Measurements from ENCODE around the gene PRR7. TPM values are rescaled to one million over a fixed set of nuclear protein-coding genes. Genes with fewer than 3 reads are reported as not detected.

The PRR7 gene
- total and polyA plus RNA-seq, 2 of the 4 experiments (the other 2 are of a cell fraction) = 1.1 to 10.1 TPM

GRCh38 chr5:177491983-177492746, 45.6 kb downstream of the PRR7 start:
- Histone ChIP-seq H3K4me1 (ENCODE audit: control insufficient read depth, insufficient read depth, low read length) (peaks cover 25% of the 10 kb centered on the region), H3K4me3 (ENCODE audit: insufficient read depth, low read depth, low read length) (no peak overlapping the region), H4K5ac (ENCODE audit: low read depth, low read length) (no peak overlapping the region), H3K9me3 (ENCODE audit: control insufficient read depth, insufficient read depth, low read length) (no peaks in the 10 kb centered on the region), H2BK120ac (ENCODE audit: low read depth, low read length) (no peak overlapping the region), H3K9ac (ENCODE audit: low read depth, low read length) (no peak overlapping the region), H4K91ac (ENCODE audit: insufficient read depth, low read depth, low read length) (no peak overlapping the region), H2AK5ac (ENCODE audit: low read depth, low read length) (no peak overlapping the region), H4K8ac (ENCODE audit: low read depth in 2 of 2, low read length in 2 of 2) (no peak overlapping the region), H3K27ac (ENCODE audit: insufficient read depth, low read length) (no peak overlapping the region), H2AFZ (replicated peaks; ENCODE audit: low read length, poor library complexity) (no peak overlapping the region), H3K4me2 (ENCODE audit: low read depth, low read length) (no peak overlapping the region), H3K56ac (ENCODE audit: extremely low read depth, insufficient read depth, low read length) (no peak overlapping the region), H2AK9ac (replicated peaks; ENCODE audit: low read depth, low read length, poor library complexity) (peak overlapping the region; percentile 24), H3K18ac (ENCODE audit: low read depth, low read length) (no peak overlapping the region), H2BK15ac (ENCODE audit: low read depth, low read length) (no peak overlapping the region), H4K20me1 (ENCODE audit: insufficient read depth, low read length) (peaks cover 96% of the 10 kb centered on the region), H3K79me1 (ENCODE audit: low read depth in 1 of 2, low read length in 2 of 2) (peaks cover 34 to 80% of the 10 kb centered on the region in 2 experiments), H3K4ac (ENCODE audit: low read depth, low read length) (no peak overlapping the region), H3K36me3 (ENCODE audit: control insufficient read depth, insufficient read depth, low read length) (peaks cover 79% of the 10 kb centered on the region), H2BK20ac (ENCODE audit: low read depth, low read length) (no peak overlapping the region), H2BK5ac (ENCODE audit: low read depth, low read length, poor library complexity, severe bottlenecking) (no peak overlapping the region), H3K23ac (ENCODE audit: low read depth, low read length) (no peak overlapping the region), H3K9me1 (ENCODE audit: insufficient read depth, low read length) (peaks cover 8% of the 10 kb centered on the region), H3K27me3 (ENCODE audit: control insufficient read depth, insufficient read depth, low read length) (no peaks in the 10 kb centered on the region), H3K14ac (replicated peaks; ENCODE audit: low read depth, low read length) (no peak overlapping the region)
- intact Hi-C loops (cut with micrococcal nuclease) = no loop called here
- in situ Hi-C loops (cut with MboI; ENCODE audit: low sequenced_read_pairs) = no loop called here
- DNase-seq (no peak), ATAC-seq (ENCODE audit: low read depth) (no peak)
- 92% methylated on average over 44 of the region's 54 CpGs; no CpG with 5 or more reads in 1 of the 2 experiments for WGBS, 2 experiments (ENCODE audit: extremely low coverage in 2 of 2, insufficient read length in 1 of 2)
- TF ChIP-seq CHD1 (IDR thresholded peaks at IDR 0.05; ENCODE audit: low read depth, low read length) (no peak), SMC3 (IDR thresholded peaks at IDR 0.05; ENCODE audit: low read depth, low read length) (no peak), POLR2A (IDR thresholded peaks at IDR 0.05; ENCODE audit: low read depth, low read length) (no peak), USF2 (IDR thresholded peaks at IDR 0.05; ENCODE audit: low read depth, low read length) (no peak), MAFK (IDR thresholded peaks at IDR 0.05; ENCODE audit: low read depth, low read length) (no peak), FOS (IDR thresholded peaks at IDR 0.05; ENCODE audit: low read depth, low read length) (no peak), RAD21 (IDR thresholded peaks at IDR 0.05; ENCODE audit: low read length) (no peak), MXI1 (IDR thresholded peaks at IDR 0.05; ENCODE audit: borderline replicate concordance, low read depth, low read length) (no peak), RFX5 (IDR thresholded peaks at IDR 0.05; ENCODE audit: low read depth, low read length) (no peak)
- TF ChIP-seq, protein P1, sequence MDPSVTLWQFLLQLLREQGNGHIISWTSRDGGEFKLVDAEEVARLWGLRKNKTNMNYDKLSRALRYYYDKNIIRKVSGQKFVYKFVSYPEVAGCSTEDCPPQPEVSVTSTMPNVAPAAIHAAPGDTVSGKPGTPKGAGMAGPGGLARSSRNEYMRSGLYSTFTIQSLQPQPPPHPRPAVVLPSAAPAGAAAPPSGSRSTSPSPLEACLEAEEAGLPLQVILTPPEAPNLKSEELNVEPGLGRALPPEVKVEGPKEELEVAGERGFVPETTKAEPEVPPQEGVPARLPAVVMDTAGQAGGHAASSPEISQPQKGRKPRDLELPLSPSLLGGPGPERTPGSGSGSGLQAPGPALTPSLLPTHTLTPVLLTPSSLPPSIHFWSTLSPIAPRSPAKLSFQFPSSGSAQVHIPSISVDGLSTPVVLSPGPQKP (IDR thresholded peaks at IDR 0.05; ENCODE audit: borderline replicate concordance, low read depth, low read length) = no peak
- BruUV-seq (replicated peaks) = no TSS peak
- dilution Hi-C loops (cut with HindIII; ENCODE audit: low sequenced_read_pairs, unreplicated experiment) = no loop called here
- CTCF ChIA-PET = no interaction called here
- POLR2A ChIA-PET (ENCODE audit: unreplicated experiment) = interaction anchor here (0.6 to 0.8 kb wide), 2 partner anchors 15 to 38 kb away, joined by 3 read pairs; no protein-coding TSS in a partner anchor

All from IMR-90 (cell line).